CD14-positive monocyte (primary cell): ENCODE data around the gene ALOX12B. TPM values are rescaled to one million over a fixed set of nuclear protein-coding genes. Genes with fewer than 3 reads are reported as not detected.

Source experiments
- DNase-seq, 3 donors: peaks; one replicate each; pipeline ENCODE4 v3.0.0-alpha.2; 2011 to 2022
- H2AFZ ChIP-seq: 2 replicates; pipeline ENCODE4 v1.6.0; 2012; ENCODE audit warnings: mild to moderate bottlenecking, low read depth, low read length, inconsistent platforms; ENCODE audit not compliant: insufficient read depth, poor library complexity, severe bottlenecking
- H3K27ac ChIP-seq, 2 donors: 1 replicate in 1 of 2; 2 replicates in 1 of 2; pipeline ENCODE4 v1.5.1; 2012 to 2013; ENCODE audit warnings: low read length in 2 of 2, control low read depth in 1 of 2, inconsistent platforms in 1 of 2, low read depth in 1 of 2, mild to moderate bottlenecking in 1 of 2
- H3K27me3 ChIP-seq, 2 donors: one replicate each; pipeline versions ENCODE4 v1.6.0 to v1.6.1; 2011 to 2013; ENCODE audit warnings: low read length in 2 of 2; ENCODE audit not compliant: control insufficient read depth in 2 of 2, insufficient read depth in 2 of 2
- H3K36me3 ChIP-seq, 2 donors: replicated peaks in 1 of 2; 1 replicate in 1 of 2; 2 replicates in 1 of 2; pipeline versions ENCODE4 v1.5.1 to v1.6.1; 2012 to 2013; ENCODE audit warnings: low read length in 2 of 2, control low read depth in 1 of 2, inconsistent platforms in 1 of 2, mild to moderate bottlenecking in 1 of 2; ENCODE audit not compliant: insufficient read depth in 2 of 2, control insufficient read depth in 1 of 2
- H3K4me1 ChIP-seq, 2 donors: 1 replicate in 1 of 2; 2 replicates in 1 of 2; pipeline versions ENCODE4 v1.5.1 to v1.6.1; 2012 to 2013; ENCODE audit warnings: low read length in 2 of 2, control low read depth in 1 of 2, inconsistent platforms in 1 of 2, mild to moderate bottlenecking in 1 of 2, moderate library complexity in 1 of 2; ENCODE audit not compliant: insufficient read depth in 2 of 2, control insufficient read depth in 1 of 2
- H3K4me2 ChIP-seq: replicated peaks from 2 replicates; pipeline ENCODE3; 2012; ENCODE audit warnings: low read length, moderate library complexity, mild to moderate bottlenecking; ENCODE audit not compliant: poor library complexity, severe bottlenecking; ENCODE audit errors: extremely low read depth
- H3K4me3 ChIP-seq, 3 experiments: fragments of 200-600 bp in 1 of 3; sonication (generic) in 1 of 3; replicated peaks in 1 of 3; 1 replicate in 2 of 3; 2 replicates in 1 of 3; pipeline ENCODE4 v1.5.1; 2011 to 2013; ENCODE audit warnings: low read length in 3 of 3, mild to moderate bottlenecking in 3 of 3, control low read depth in 2 of 3, low read depth in 2 of 3, inconsistent platforms in 1 of 3, moderate library complexity in 1 of 3
- H3K79me2 ChIP-seq: 2 replicates; pipeline ENCODE4 v1.6.0; 2012; ENCODE audit warnings: mild to moderate bottlenecking, control low read depth, inconsistent platforms, low read length, moderate library complexity; ENCODE audit not compliant: insufficient read depth
- H3K9ac ChIP-seq: 2 replicates; pipeline ENCODE4 v1.6.0; 2017; ENCODE audit warnings: low read length, mild to moderate bottlenecking; ENCODE audit not compliant: insufficient read depth, poor library complexity, severe bottlenecking
- H3K9me3 ChIP-seq, 2 donors: replicated peaks in 1 of 2; 1 replicate in 1 of 2; 2 replicates in 1 of 2; pipeline versions ENCODE4 v1.5.1 to v1.6.1; 2012 to 2013; ENCODE audit warnings: low read length in 2 of 2, control low read depth in 1 of 2; ENCODE audit not compliant: control insufficient read depth in 1 of 2, insufficient read depth in 1 of 2
- H4K20me1 ChIP-seq: 2 replicates; pipeline ENCODE4 v1.6.0; 2012; ENCODE audit warnings: mild to moderate bottlenecking, low read length, control low read depth, moderate library complexity; ENCODE audit not compliant: insufficient read depth
- H3K27ac Mint-ChIP-seq, 7 donors: one replicate each; pipeline ENCODE4 v1.8.0; 2020; ENCODE audit warnings: mild to moderate bottlenecking in 7 of 7, mixed read lengths in 7 of 7, moderate library complexity in 6 of 7, inconsistent platforms in 2 of 7
- H3K27me3 Mint-ChIP-seq, 3 donors: one replicate each; pipeline ENCODE4 v1.8.0; 2021 to 2022; ENCODE audit warnings: low read depth in 3 of 3, mild to moderate bottlenecking in 3 of 3, mixed read lengths in 3 of 3, moderate library complexity in 3 of 3, inconsistent platforms in 1 of 3
- H3K36me3 Mint-ChIP-seq, 2 donors: one replicate each; pipeline ENCODE4 v1.8.0; 2020; ENCODE audit warnings: mixed read lengths in 2 of 2, inconsistent platforms in 1 of 2, mild to moderate bottlenecking in 1 of 2
- H3K4me1 Mint-ChIP-seq: one replicate; pipeline ENCODE4 v1.8.0; 2020; ENCODE audit warnings: mild to moderate bottlenecking, mixed read lengths
- H3K4me3 Mint-ChIP-seq, 2 donors: one replicate each; pipeline ENCODE4 v1.8.0; 2020; ENCODE audit warnings: mild to moderate bottlenecking in 2 of 2, mixed read lengths in 2 of 2, moderate library complexity in 1 of 2
- H3K9me3 Mint-ChIP-seq, 7 donors: one replicate each; pipeline ENCODE4 v1.8.0; 2020 to 2022; ENCODE audit warnings: mixed read lengths in 7 of 7, mild to moderate bottlenecking in 6 of 7, moderate library complexity in 6 of 7, inconsistent platforms in 2 of 7
- WGBS: methylation state at CpG from one replicate; pipeline ENCODE4 v1.1.5; 2013; ENCODE audit warnings: missing lambda C conversion rate; ENCODE audit not compliant: insufficient coverage; 5-methylcytosine and 5-hydroxymethylcytosine counted together
- intact Hi-C, 2 donors: fragments of 100-400 bp; cut with micrococcal nuclease; formaldehyde crosslinking; loops; one replicate each; pipeline versions ENCODE4 v1.15.0 to v1.15.1; 2023
- polyA plus RNA-seq, 3 donors: library from polyadenylated mRNA; depleted of rRNA in 1 of 3; unstranded in 2 of 3; stranded (reverse) in 1 of 3; fragments of 300-500 nt in 2 of 3; fragments of >200 nt in 1 of 3; fragmentation: Illumina TruSeq in 2 of 3; gene quantifications; 1 replicate in 2 of 3; 2 replicates in 1 of 3; pipeline ENCODE4 v1.2.3, GENCODE V29; 2012 to 2021
- TF ChIP-seq, protein P1 (sequence below): fragments of 200-600 bp; IDR thresholded peaks from one replicate; pipeline ENCODE4 v1.8.0; 2022; ENCODE audit warnings: antibody characterized with exemption, mild to moderate bottlenecking

ALOX12B gene
- polyA plus RNA-seq, 3 donors, result not detected

GRCh38 chr17:8048736-8049135, 38.8 kb downstream of the ALOX12B start:
- Mint-ChIP-seq H3K9me3 (no peaks in the 10 kb centered on the region), H3K36me3 (peaks cover 5 to 9% of the 10 kb centered on the region in 2 donors), H3K4me3 (no peak overlapping the region), H3K4me1 (peaks cover 4% of the 10 kb centered on the region), H3K27ac (peak overlapping the region in 1 of 7 donors; percentile 72), H3K27me3 (peaks cover 0 to 4% (median 2%) of the 10 kb centered on the region in 3 donors)
- no peak overlapping the region for H3K4me2 ChIP-seq
- intact Hi-C loops, result no loop called here
- WGBS, result 93% methylated on average over 3 of the region's 8 CpGs
- no peaks in the 10 kb centered on the region for H3K27me3 ChIP-seq
- H3K27ac ChIP-seq, result no peak overlapping the region
- DNase-seq, result peak in 1 of 3 donors; percentile 0
- H4K20me1 ChIP-seq, result no peaks in the 10 kb centered on the region
- H3K4me3 ChIP-seq, result no peak overlapping the region
- no peak overlapping the region for H2AFZ ChIP-seq
- TF ChIP-seq, protein P1, sequence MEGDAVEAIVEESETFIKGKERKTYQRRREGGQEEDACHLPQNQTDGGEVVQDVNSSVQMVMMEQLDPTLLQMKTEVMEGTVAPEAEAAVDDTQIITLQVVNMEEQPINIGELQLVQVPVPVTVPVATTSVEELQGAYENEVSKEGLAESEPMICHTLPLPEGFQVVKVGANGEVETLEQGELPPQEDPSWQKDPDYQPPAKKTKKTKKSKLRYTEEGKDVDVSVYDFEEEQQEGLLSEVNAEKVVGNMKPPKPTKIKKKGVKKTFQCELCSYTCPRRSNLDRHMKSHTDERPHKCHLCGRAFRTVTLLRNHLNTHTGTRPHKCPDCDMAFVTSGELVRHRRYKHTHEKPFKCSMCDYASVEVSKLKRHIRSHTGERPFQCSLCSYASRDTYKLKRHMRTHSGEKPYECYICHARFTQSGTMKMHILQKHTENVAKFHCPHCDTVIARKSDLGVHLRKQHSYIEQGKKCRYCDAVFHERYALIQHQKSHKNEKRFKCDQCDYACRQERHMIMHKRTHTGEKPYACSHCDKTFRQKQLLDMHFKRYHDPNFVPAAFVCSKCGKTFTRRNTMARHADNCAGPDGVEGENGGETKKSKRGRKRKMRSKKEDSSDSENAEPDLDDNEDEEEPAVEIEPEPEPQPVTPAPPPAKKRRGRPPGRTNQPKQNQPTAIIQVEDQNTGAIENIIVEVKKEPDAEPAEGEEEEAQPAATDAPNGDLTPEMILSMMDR, result no peak
- no peaks in the 10 kb centered on the region for H3K79me2 ChIP-seq
- no peaks in the 10 kb centered on the region for H3K9me3 ChIP-seq
- H3K9ac ChIP-seq, result no peak overlapping the region
- H3K36me3 ChIP-seq, result peaks cover 0 to 2% of the 10 kb centered on the region in 2 donors
- H3K4me1 ChIP-seq, result no peaks in the 10 kb centered on the region

- Mint-ChIP-seq H3K4me1 (peaks cover 7% of the 10 kb centered on the region), H3K4me3 (no peak overlapping the region), H3K27ac (no peak overlapping the region), H3K36me3 (peaks cover 8 to 12% of the 10 kb centered on the region in 2 donors), H3K9me3 (no peaks in the 10 kb centered on the region), H3K27me3 (peaks cover 0 to 4% (median 2%) of the 10 kb centered on the region in 3 donors)
- H3K4me3 ChIP-seq, result no peak overlapping the region
- TF ChIP-seq, protein P1, result no peak
- no peaks in the 10 kb centered on the region for H3K9me3 ChIP-seq
- intact Hi-C loops, result no loop called here
- WGBS, result 99% methylated on average over 12 of the region's 12 CpGs
- H3K27ac ChIP-seq, result no peak overlapping the region
- H3K4me1 ChIP-seq, result peaks cover under 1 to 3% of the 10 kb centered on the region in 2 donors
- no peaks in the 10 kb centered on the region for H4K20me1 ChIP-seq
- H3K79me2 ChIP-seq, result no peaks in the 10 kb centered on the region
- no peak overlapping the region for H3K4me2 ChIP-seq
- no peaks in the 10 kb centered on the region for H3K27me3 ChIP-seq
- H2AFZ ChIP-seq, result no peak overlapping the region
- H3K36me3 ChIP-seq, result peaks cover 0 to 2% of the 10 kb centered on the region in 2 donors
- H3K9ac ChIP-seq, result no peak overlapping the region
- DNase-seq, result peak in 1 of 3 donors; percentile 2
These were observed 39.3 kb downstream of the ALOX12B start for GRCh38 chr17:8048236-8048635.
